Mucosa of descending colon (tissue), 3 donors: Measurements from ENCODE around the gene ATF3. TPM values are rescaled to one million over a fixed set of nuclear protein-coding genes. Genes with fewer than 3 reads are reported as not detected.

Experiments used
- ATAC-seq: fragments of 200-7000 bp; cut with Tn5 transposase; one replicate; pipeline ENCODE4 v1.9.1; 2020; ENCODE audit warnings: mild to moderate bottlenecking, moderate library complexity
- DNase-seq, 3 donors: peaks; one replicate each; pipeline ENCODE4 v3.0.0-alpha.2; 2020
- H3K36me3 ChIP-seq: fragments of 200-600 bp; one replicate; pipeline ENCODE4 v1.8.0; 2021; ENCODE audit warnings: low read depth, mild to moderate bottlenecking
- H3K4me1 ChIP-seq: fragments of 200-600 bp; one replicate; pipeline ENCODE4 v1.8.0; 2021; ENCODE audit warnings: low read depth, mild to moderate bottlenecking
- H3K4me3 ChIP-seq: fragments of 200-600 bp; one replicate; pipeline ENCODE4 v1.8.0; 2021; ENCODE audit warnings: mild to moderate bottlenecking
- H3K9me3 ChIP-seq: fragments of 200-600 bp; one replicate; pipeline ENCODE4 v1.8.0; 2021; ENCODE audit warnings: mild to moderate bottlenecking
- CTCF ChIP-seq: fragments of 200-600 bp; IDR thresholded peaks from one replicate; pipeline ENCODE4 v1.8.0; 2022; ENCODE audit warnings: antibody characterized with exemption, mild to moderate bottlenecking
- intact Hi-C, 2 donors: fragments of 100-400 bp; cut with DNase I in 1 of 2; cut with micrococcal nuclease in 1 of 2; formaldehyde crosslinking; loops; one replicate each; pipeline versions ENCODE4 v1.11.0 to v1.11.1; 2022; cut with DNase I, micrococcal nuclease
- total RNA-seq, 3 donors: library from RNA; stranded (reverse); fragmentation: NEBNext Ultra II Directional in 2 of 3; extraction: Animal tissue kit (Norgen Biotek cat#: 25700) in 2 of 3; gene quantifications; one replicate each; pipeline versions ENCODE4 v1.2.1 to v1.2.4, GENCODE V29; 2021 to 2023
- donor health status: DM: no; HTN: no; CAD: no; lungs with moderate emphysema.
- donor health status: DM: no; HTN: no; CAD: no.
- donor health status: DM: no; HTN: yes; CAD: no.

ATF3 gene
- total RNA-seq, 3 donors from 2014 or later = 20.2 to 121 (median 42.0) TPM

GRCh38 chr1:212594640-212595039 is 13.9 kb upstream of the ATF3 start:
- ATAC-seq (no peak), DNase-seq (no peak)
- no peaks in the 10 kb centered on the region for H3K36me3 ChIP-seq
- no peak for TF ChIP-seq CTCF
- H3K4me3 ChIP-seq = no peak overlapping the region
- intact Hi-C loops = no loop called here
- no peaks in the 10 kb centered on the region for H3K9me3 ChIP-seq
- H3K4me1 ChIP-seq = no peaks in the 10 kb centered on the region

- ATAC-seq = no peak
- no peak for TF ChIP-seq CTCF
Measured at GRCh38 chr1:212595229-212595628, 13.3 kb upstream of the ATF3 start.

GRCh38 chr1:212595787-212596714 is 12.5 kb upstream of the ATF3 start:
- intact Hi-C loops = no loop called here
- Histone ChIP-seq H3K4me3 (no peak overlapping the region), H3K4me1 (no peaks in the 10 kb centered on the region), H3K36me3 (no peaks in the 10 kb centered on the region), H3K9me3 (no peaks in the 10 kb centered on the region)
- DNase-seq (peak in 1 of 3 donors; percentile 62), ATAC-seq (peak; percentile 92)
- TF ChIP-seq CTCF = peak; percentile 24

More at GRCh38 chr1:212595229-212595628, 13.3 kb upstream of the ATF3 start:
- Histone ChIP-seq H3K4me3 (no peak overlapping the region), H3K9me3 (no peaks in the 10 kb centered on the region), H3K4me1 (no peaks in the 10 kb centered on the region), H3K36me3 (no peaks in the 10 kb centered on the region)
- intact Hi-C loops = no loop called here
- no peak for DNase-seq

- Histone ChIP-seq H3K9me3 (no peaks in the 10 kb centered on the region), H3K4me1 (no peaks in the 10 kb centered on the region), H3K36me3 (no peaks in the 10 kb centered on the region), H3K4me3 (no peak overlapping the region)
- DNase-seq (no peak), ATAC-seq (no peak)
- TF ChIP-seq CTCF = no peak
- intact Hi-C loops = no loop called here
Measured at GRCh38 chr1:212596798-212597197, 11.8 kb upstream of the ATF3 start.

- H3K9me3 ChIP-seq = no peaks in the 10 kb centered on the region
- H3K4me3 ChIP-seq = no peak overlapping the region
- ATAC-seq = peak; percentile 31
- no peak for TF ChIP-seq CTCF
- intact Hi-C loops = no loop called here
- no peaks in the 10 kb centered on the region for H3K4me1 ChIP-seq
- H3K36me3 ChIP-seq = no peaks in the 10 kb centered on the region
- DNase-seq = no peak
Measured at GRCh38 chr1:212597487-212597886, 11.1 kb upstream of the ATF3 start.
